ENCODE data around the gene ZC3H4. TPM values are rescaled to one million over a fixed set of nuclear protein-coding genes. Genes with fewer than 3 reads are reported as not detected.
A peak's percentile ranks its signal among the peaks of the same experiment; 100 is the strongest.

Gene ZC3H4
- 10 to 100 TPM; 10.7 to 58.2 (median 50.0) TPM for total RNA-seq
- 10 to 100 TPM; 18.5 to 38.8 TPM for polyA plus RNA-seq
- long read RNA-seq, donor 1, partial matches to known transcripts = 1 of 86 reads
- long read RNA-seq, donor 1, other reads (novel, unspliced or antisense) = 85 of 86 reads
- long read RNA-seq, donor 2, partial matches to known transcripts = 6 of 6 reads
- long read RNA-seq, donor 2, other reads (novel, unspliced or antisense) = 0 of 6 reads
- long read RNA-seq, donor 3, partial matches to known transcripts = 4 of 66 reads
- long read RNA-seq, donor 3, other reads (novel, unspliced or antisense) = 62 of 66 reads

GRCh38 chr19:47112997-47113849 lies at the start of gene ZC3H4:
Gene ZC3H4, minus strand, starts transcription at chr19:47113776. Its CDS starts 1,192 bp downstream, at chr19:47112584.
- Histone ChIP-seq H3K9me3 (no peaks in the 10 kb centered on the region), H3K4me3 (peak within 1 kb of the TSS; percentile 69), H3K27ac (peak within 1 kb of the TSS; percentile 99 to 100), H3K4me1 (ENCODE audit: insufficient read depth) (no peaks in the 10 kb centered on the region), H3K27me3 (no peaks in the 10 kb centered on the region), H3K36me3 (no peaks in the 10 kb centered on the region)
- TF ChIP-seq CTCF (IDR thresholded peaks at IDR 0.05) = peak in 1 of 3 donors; percentile 29
- TF ChIP-seq POLR2A (IDR thresholded peaks at IDR 0.05) = peak; percentile 94
- peak; percentile 50 for TF ChIP-seq EP300 (IDR thresholded peaks at IDR 0.05)
- WGBS, 3 donors = 0 to 1% (median 1%) methylated on average over 59 of the region's 59 CpGs
- intact Hi-C loops (cut with DNase I) = loop anchor here in 2 of 4 donors (2.0 to 10.0 kb wide), 2 partner anchors 116 to 258 kb away; partner anchors contain the start of gene AP2S1 (in 2 of the 2)
- DNase-seq = peak; percentile 99

GRCh38 chr19:47161876-47162489 lies 48.4 kb upstream of the ZC3H4 start:
- Histone ChIP-seq H3K36me3 (no peaks in the 10 kb centered on the region), H3K27me3 (no peaks in the 10 kb centered on the region), H3K4me3 (no peak overlapping the region), H3K27ac (no peak overlapping the region), H3K9me3 (no peaks in the 10 kb centered on the region), H3K4me1 (ENCODE audit: insufficient read depth) (peaks cover 9% of the 10 kb centered on the region)
- intact Hi-C loops (cut with DNase I) = no loop called here
- TF ChIP-seq POLR2A (IDR thresholded peaks at IDR 0.05) (no peak), EP300 (IDR thresholded peaks at IDR 0.05) (no peak), CTCF (IDR thresholded peaks at IDR 0.05) (no peak)
- no peak for DNase-seq
- WGBS, 3 donors = 64 to 70% (median 66%) methylated on average over 3 of the region's 3 CpGs

GRCh38 chr19:47158879-47159503 lies 45.4 kb upstream of the ZC3H4 start:
- intact Hi-C loops (cut with DNase I) = loop anchor here in 1 of 4 donors (5.0 kb wide), 1 partner anchor 33 kb away; no protein-coding TSS in a partner anchor
- Histone ChIP-seq H3K27ac (peak overlapping the region in 1 of 2 donors; percentile 36), H3K9me3 (no peaks in the 10 kb centered on the region), H3K27me3 (no peaks in the 10 kb centered on the region), H3K36me3 (no peaks in the 10 kb centered on the region), H3K4me1 (ENCODE audit: insufficient read depth) (peaks cover 9% of the 10 kb centered on the region), H3K4me3 (no peak overlapping the region)
- TF ChIP-seq EP300 (IDR thresholded peaks at IDR 0.05) = no peak
- 73 to 79% (median 74%) methylated on average over 7 of the region's 7 CpGs for WGBS, 3 donors
- no peak for DNase-seq

GRCh38 chr19:47158367-47158791 lies 44.8 kb upstream of the ZC3H4 start:
- H3K4me3 ChIP-seq = no peak overlapping the region
- H3K9me3 ChIP-seq = no peaks in the 10 kb centered on the region
- H3K4me1 ChIP-seq (ENCODE audit: insufficient read depth) = peaks cover 9% of the 10 kb centered on the region
- WGBS, 3 donors = 61 to 69% (median 66%) methylated on average over 8 of the region's 8 CpGs
- DNase-seq = no peak
- H3K27ac ChIP-seq = peak overlapping the region in 1 of 2 donors; percentile 36
- TF ChIP-seq EP300 (IDR thresholded peaks at IDR 0.05) = no peak
- TF ChIP-seq POLR2A (IDR thresholded peaks at IDR 0.05) = no peak
- TF ChIP-seq CTCF (IDR thresholded peaks at IDR 0.05) = no peak
- H3K27me3 ChIP-seq = no peaks in the 10 kb centered on the region
- intact Hi-C loops (cut with DNase I) = loop anchor here in 1 of 4 donors (5.0 kb wide), 1 partner anchor 34 kb away; no protein-coding TSS in a partner anchor
- no peaks in the 10 kb centered on the region for H3K36me3 ChIP-seq
